ENCODE measurements around the gene ARMC7.

Gene ARMC7

DNA sequence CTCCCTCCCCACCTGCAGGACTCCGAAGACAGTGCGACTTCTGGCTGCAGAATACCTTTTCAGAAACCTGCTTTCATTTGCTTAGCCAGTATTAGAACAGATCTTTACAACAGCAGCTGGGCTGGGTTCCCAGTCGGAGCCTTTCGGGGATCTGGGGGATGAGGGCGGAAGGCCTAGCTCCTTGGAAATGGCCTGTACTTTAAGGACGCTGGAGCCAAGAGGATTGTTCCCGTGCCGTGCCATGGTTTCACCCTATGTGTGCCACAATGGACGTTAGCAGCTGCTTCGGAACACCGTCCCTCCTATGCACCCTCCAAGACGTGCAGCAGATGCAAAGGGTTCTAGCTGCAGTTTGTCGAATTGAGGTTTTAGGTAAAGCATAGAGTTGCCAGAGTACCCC is 46.6 kb upstream of the ARMC7 start:
- no peak for TF ChIP-seq SIN3A (IDR thresholded peaks at IDR 0.05; ENCODE audit: borderline replicate concordance, insufficient read depth, low read length)
- no peak for TF ChIP-seq FOXP2 (optimal IDR thresholded peaks at IDR 0.05; ENCODE audit: borderline replicate concordance, extremely low read depth, extremely low read length, insufficient read depth)
- TF ChIP-seq TAF1 (IDR thresholded peaks at IDR 0.05; ENCODE audit: borderline replicate concordance, insufficient read depth, low read length): no peak
- TF ChIP-seq, protein P1, sequence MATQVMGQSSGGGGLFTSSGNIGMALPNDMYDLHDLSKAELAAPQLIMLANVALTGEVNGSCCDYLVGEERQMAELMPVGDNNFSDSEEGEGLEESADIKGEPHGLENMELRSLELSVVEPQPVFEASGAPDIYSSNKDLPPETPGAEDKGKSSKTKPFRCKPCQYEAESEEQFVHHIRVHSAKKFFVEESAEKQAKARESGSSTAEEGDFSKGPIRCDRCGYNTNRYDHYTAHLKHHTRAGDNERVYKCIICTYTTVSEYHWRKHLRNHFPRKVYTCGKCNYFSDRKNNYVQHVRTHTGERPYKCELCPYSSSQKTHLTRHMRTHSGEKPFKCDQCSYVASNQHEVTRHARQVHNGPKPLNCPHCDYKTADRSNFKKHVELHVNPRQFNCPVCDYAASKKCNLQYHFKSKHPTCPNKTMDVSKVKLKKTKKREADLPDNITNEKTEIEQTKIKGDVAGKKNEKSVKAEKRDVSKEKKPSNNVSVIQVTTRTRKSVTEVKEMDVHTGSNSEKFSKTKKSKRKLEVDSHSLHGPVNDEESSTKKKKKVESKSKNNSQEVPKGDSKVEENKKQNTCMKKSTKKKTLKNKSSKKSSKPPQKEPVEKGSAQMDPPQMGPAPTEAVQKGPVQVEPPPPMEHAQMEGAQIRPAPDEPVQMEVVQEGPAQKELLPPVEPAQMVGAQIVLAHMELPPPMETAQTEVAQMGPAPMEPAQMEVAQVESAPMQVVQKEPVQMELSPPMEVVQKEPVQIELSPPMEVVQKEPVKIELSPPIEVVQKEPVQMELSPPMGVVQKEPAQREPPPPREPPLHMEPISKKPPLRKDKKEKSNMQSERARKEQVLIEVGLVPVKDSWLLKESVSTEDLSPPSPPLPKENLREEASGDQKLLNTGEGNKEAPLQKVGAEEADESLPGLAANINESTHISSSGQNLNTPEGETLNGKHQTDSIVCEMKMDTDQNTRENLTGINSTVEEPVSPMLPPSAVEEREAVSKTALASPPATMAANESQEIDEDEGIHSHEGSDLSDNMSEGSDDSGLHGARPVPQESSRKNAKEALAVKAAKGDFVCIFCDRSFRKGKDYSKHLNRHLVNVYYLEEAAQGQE (IDR thresholded peaks at IDR 0.05; ENCODE audit: insufficient read depth in 1 of 2, low read depth in 2 of 2, low read length in 2 of 2): no peak
- TF ChIP-seq POLR2AphosphoS5 (IDR thresholded peaks at IDR 0.05; ENCODE audit: low read depth, low read length): no peak

DNA sequence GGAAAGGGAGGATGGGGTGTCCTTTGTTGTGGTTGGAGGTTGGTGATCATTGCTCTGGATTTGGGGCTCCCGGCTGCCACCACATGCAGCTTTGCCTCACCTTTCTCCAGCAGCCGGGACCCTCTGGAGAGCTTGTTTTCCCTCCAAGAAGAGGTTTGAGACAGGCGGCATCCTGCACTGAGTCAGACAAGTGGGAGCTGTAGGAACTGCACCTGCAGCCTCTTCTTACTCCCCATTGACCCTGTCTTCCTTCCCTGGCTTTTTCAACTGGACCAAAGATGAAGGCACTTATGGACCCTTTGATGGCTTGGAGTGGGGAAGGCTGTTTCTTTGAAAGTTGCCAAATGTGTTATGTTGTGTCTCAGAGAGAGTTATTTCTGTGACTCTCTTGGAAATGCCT is 46.1 kb upstream of the ARMC7 start:
- TF ChIP-seq FOXP2 (optimal IDR thresholded peaks at IDR 0.05; ENCODE audit: borderline replicate concordance, extremely low read depth, extremely low read length, insufficient read depth) (no peak), POLR2AphosphoS5 (IDR thresholded peaks at IDR 0.05; ENCODE audit: low read depth, low read length) (no peak), SIN3A (IDR thresholded peaks at IDR 0.05; ENCODE audit: borderline replicate concordance, insufficient read depth, low read length) (no peak), TAF1 (IDR thresholded peaks at IDR 0.05; ENCODE audit: borderline replicate concordance, insufficient read depth, low read length) (no peak)
- TF ChIP-seq, protein P1 (IDR thresholded peaks at IDR 0.05; ENCODE audit: insufficient read depth in 1 of 2, low read depth in 2 of 2, low read length in 2 of 2): no peak

DNA sequence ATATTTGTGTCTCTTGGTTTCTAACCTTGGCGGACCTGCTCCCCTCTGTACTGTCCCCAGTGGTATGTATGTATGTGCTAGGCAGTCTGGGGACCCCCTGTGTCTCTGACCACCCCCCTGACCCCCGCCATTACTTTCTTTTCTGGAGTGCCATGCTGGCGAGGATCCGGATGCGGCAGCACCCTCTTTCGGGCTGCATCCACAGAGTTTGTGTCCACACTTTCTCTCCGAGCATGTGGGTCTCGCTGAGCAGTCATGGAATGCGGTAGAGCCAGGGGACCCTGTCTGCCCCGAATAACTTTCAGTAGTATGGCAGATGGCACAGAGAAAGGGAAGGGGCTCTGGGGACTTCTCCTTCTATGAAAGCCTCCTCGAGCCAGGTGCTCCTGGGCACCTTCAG is 45.7 kb upstream of the ARMC7 start:
- no peak for TF ChIP-seq POLR2AphosphoS5 (IDR thresholded peaks at IDR 0.05; ENCODE audit: low read depth, low read length)
- TF ChIP-seq SIN3A (IDR thresholded peaks at IDR 0.05; ENCODE audit: borderline replicate concordance, insufficient read depth, low read length): no peak
- no peak for TF ChIP-seq FOXP2 (optimal IDR thresholded peaks at IDR 0.05; ENCODE audit: borderline replicate concordance, extremely low read depth, extremely low read length, insufficient read depth)
- TF ChIP-seq, protein P1 (IDR thresholded peaks at IDR 0.05; ENCODE audit: insufficient read depth in 1 of 2, low read depth in 2 of 2, low read length in 2 of 2): no peak
- TF ChIP-seq TAF1 (IDR thresholded peaks at IDR 0.05; ENCODE audit: borderline replicate concordance, insufficient read depth, low read length): no peak

DNA sequence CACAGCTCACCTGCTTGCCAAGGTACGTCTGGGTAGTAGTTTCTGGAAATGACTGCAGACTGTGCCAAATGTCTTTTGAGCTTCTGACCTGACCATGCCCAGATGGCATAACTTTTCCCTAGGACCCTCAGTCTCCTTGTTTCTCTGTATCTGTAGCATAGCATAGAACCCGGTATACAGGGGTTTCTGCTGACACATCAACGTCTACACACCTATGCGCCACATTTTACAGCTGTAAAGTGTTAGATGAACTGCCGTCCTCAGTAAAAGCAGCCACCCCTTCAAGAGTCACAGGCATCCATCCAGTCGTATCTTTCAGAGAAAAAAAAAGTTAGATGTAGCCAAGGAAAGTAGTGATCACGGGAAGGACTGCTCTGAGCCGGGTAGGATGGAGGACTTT is 45.3 kb upstream of the ARMC7 start:
- TF ChIP-seq, protein P1 (IDR thresholded peaks at IDR 0.05; ENCODE audit: insufficient read depth in 1 of 2, low read depth in 2 of 2, low read length in 2 of 2): no peak

DNA sequence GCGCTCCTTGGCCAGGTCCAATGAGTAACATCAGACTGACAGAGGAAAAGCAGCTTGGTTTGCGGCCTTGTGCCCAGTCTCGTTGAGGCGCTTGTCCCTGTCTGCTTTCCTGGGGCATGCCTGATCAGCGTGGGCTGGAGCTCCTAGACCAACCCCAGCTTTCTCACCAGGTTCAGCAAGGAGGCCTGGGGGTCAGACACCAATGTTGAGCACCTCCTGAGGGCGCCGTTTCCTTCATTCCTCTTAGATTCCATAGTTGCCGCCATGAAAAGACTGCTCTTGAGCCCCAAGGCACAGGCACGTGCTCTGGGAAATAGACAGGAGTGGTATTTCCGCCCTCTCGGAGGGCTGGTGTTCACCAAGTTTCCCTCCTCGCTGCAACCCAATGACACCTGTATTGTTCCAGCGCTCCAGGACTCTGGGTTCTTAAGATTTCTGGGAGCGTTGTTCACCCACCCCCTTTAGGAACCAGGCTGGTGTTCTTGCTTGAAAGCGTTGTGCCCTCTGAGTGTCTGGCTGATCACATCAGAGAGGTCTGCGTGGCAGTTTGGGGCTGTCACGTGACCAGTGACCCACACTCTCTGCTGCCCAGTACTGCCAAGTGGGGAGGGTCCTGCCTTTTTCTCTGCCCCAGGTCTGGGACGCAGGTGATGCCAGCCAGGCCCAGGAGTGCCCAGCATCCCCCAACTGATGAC is 44.8 kb upstream of the ARMC7 start:
- TF ChIP-seq SIN3A (IDR thresholded peaks at IDR 0.05; ENCODE audit: borderline replicate concordance, insufficient read depth, low read length) (no peak), FOXP2 (optimal IDR thresholded peaks at IDR 0.05; ENCODE audit: borderline replicate concordance, extremely low read depth, extremely low read length, insufficient read depth) (no peak), POLR2AphosphoS5 (IDR thresholded peaks at IDR 0.05; ENCODE audit: low read depth, low read length) (no peak), TAF1 (IDR thresholded peaks at IDR 0.05; ENCODE audit: borderline replicate concordance, insufficient read depth, low read length) (no peak)
- TF ChIP-seq, protein P1 (IDR thresholded peaks at IDR 0.05; ENCODE audit: insufficient read depth in 1 of 2, low read depth in 2 of 2, low read length in 2 of 2): no peak
